SK-N-SH (cell line): ENCODE data around the gene CDK8. TPM values are rescaled to one million over a fixed set of nuclear protein-coding genes. Genes with fewer than 3 reads are reported as not detected.

Experiments
- CTCF ChIA-PET: fragments of 300-600, 350-600 bp; formaldehyde crosslinking; extraction: SDS; loops from one replicate; lab custom pipeline; 2021; lab: Yijun Ruan, JAX
- POLR2A ChIA-PET: fragments of 350-600 bp; sonication (Branson Sonifier 250); formaldehyde crosslinking; extraction: SDS; loops from one replicate; lab custom pipeline; 2020; ENCODE audit warnings: antibody characterized with exemption, inconsistent platforms; lab: Yijun Ruan, JAX
- DNase-seq: peaks from one replicate; pipeline ENCODE4 v3.0.0; 2012
- H2AFZ ChIP-seq: fragments of 200-600 bp; sonication (generic); 2 replicates; pipeline ENCODE4 v1.8.1; 2016; ENCODE audit warnings: antibody characterized with exemption, mild to moderate bottlenecking, low read depth
- H3F3A ChIP-seq: fragments of 200-600 bp; sonication (generic); replicated peaks from 2 replicates; pipeline ENCODE3; 2016; ENCODE audit warnings: antibody characterized with exemption, mild to moderate bottlenecking; ENCODE audit not compliant: insufficient read depth
- H3K27ac ChIP-seq, 2 experiments: fragments of 200-500 bp in 1 of 2; fragments of 200-600 bp in 1 of 2; sonication (Bioruptor generic) in 1 of 2; sonication (generic), shearing (Covaris generic) in 1 of 2; 2 replicates each; pipeline versions ENCODE4 v1.5.1 to v1.6.1; 2014 to 2016; ENCODE audit warnings: low read depth in 2 of 2, inconsistent platforms in 1 of 2, low read length in 1 of 2, mild to moderate bottlenecking in 1 of 2, mixed read lengths in 1 of 2
- H3K27me3 ChIP-seq: fragments of 200-600 bp; sonication (generic), shearing (Covaris generic); 2 replicates; pipeline ENCODE4 v1.6.1; 2016; ENCODE audit warnings: mixed run types; ENCODE audit not compliant: insufficient read depth
- H3K36me3 ChIP-seq, 2 experiments: fragments of 200-500 bp in 1 of 2; fragments of 200-600 bp in 1 of 2; sonication (Bioruptor generic) in 1 of 2; sonication (generic) in 1 of 2; replicated peaks in 1 of 2; 2 replicates each; pipeline versions ENCODE3 to v1.5.1; 2014 to 2016; ENCODE audit warnings: low read length in 1 of 2, mild to moderate bottlenecking in 1 of 2; ENCODE audit not compliant: insufficient read depth in 2 of 2, control insufficient read depth in 1 of 2
- H3K4me1 ChIP-seq, 2 experiments: fragments of 200-500 bp in 1 of 2; fragments of 200-600 bp in 1 of 2; sonication (Bioruptor generic) in 1 of 2; sonication (generic), shearing (Covaris generic) in 1 of 2; 2 replicates each; pipeline versions ENCODE4 v1.5.1 to v1.6.1; 2014 to 2016; ENCODE audit warnings: low read depth in 1 of 2, low read length in 1 of 2, mixed run types in 1 of 2; ENCODE audit not compliant: insufficient read depth in 2 of 2, control insufficient read depth in 1 of 2
- H3K4me2 ChIP-seq: fragments of 200-600 bp; sonication (generic), shearing (Covaris generic); 2 replicates; pipeline ENCODE4 v1.6.1; 2017; ENCODE audit warnings: mixed run types
- H3K4me3 ChIP-seq, 2 experiments: fragments of 200-500 bp in 1 of 2; fragments of 200-600 bp in 1 of 2; sonication (Bioruptor generic) in 1 of 2; sonication (generic), shearing (Covaris generic) in 1 of 2; 2 replicates each; pipeline versions ENCODE4 v1.5.1 to v1.8.1; 2014 to 2016; ENCODE audit warnings: low read depth in 2 of 2, inconsistent platforms in 1 of 2, low read length in 1 of 2, mild to moderate bottlenecking in 1 of 2, mixed read lengths in 1 of 2, moderate library complexity in 1 of 2
- H3K79me2 ChIP-seq: fragments of 200-600 bp; sonication (generic); 2 replicates; pipeline ENCODE4 v1.8.1; 2017; ENCODE audit warnings: mild to moderate bottlenecking; ENCODE audit not compliant: insufficient read depth
- H3K9ac ChIP-seq: fragments of 200-600 bp; sonication (generic); 2 replicates; pipeline ENCODE4 v1.6.1; 2017; ENCODE audit warnings: mixed run types
- H3K9me2 ChIP-seq: fragments of 200-600 bp; sonication (generic); 2 replicates; pipeline ENCODE4 v1.6.1; 2017; ENCODE audit warnings: mixed run types
- H3K9me3 ChIP-seq: fragments of 200-600 bp; sonication (generic); 2 replicates; pipeline ENCODE4 v1.6.1; 2017; ENCODE audit warnings: mixed run types, mild to moderate bottlenecking, moderate library complexity
- H4K20me1 ChIP-seq: fragments of 200-600 bp; sonication (generic); 2 replicates; pipeline ENCODE4 v1.6.1; 2017; ENCODE audit warnings: mild to moderate bottlenecking, mixed run types; ENCODE audit not compliant: insufficient read depth
- FOXJ3 ChIP-seq: sonication (generic); formaldehyde crosslinking; IDR thresholded peaks from 2 replicates; pipeline ENCODE4 v1.5.1; 2020; ENCODE audit warnings: mild to moderate bottlenecking, missing genetic modification reagents
- MEF2A ChIP-seq: IDR thresholded peaks from 2 replicates; pipeline ENCODE4 v1.4.0; 2012; ENCODE audit warnings: low read depth, borderline replicate concordance
- NFIC ChIP-seq: IDR thresholded peaks from 2 replicates; pipeline ENCODE4 v1.4.0; 2012; ENCODE audit warnings: borderline replicate concordance
- NRF1 ChIP-seq: IDR thresholded peaks from 2 replicates; pipeline ENCODE4 v1.6.1; 2012; ENCODE audit warnings: low read depth, mild to moderate bottlenecking, low read length
- PBX3 ChIP-seq: IDR thresholded peaks from 2 replicates; pipeline ENCODE4; 2012
- RAD21 ChIP-seq: IDR thresholded peaks from 2 replicates; pipeline ENCODE4 v1.6.1; 2012; ENCODE audit warnings: mild to moderate bottlenecking, low read length
- RCOR1 ChIP-seq: fragments of 150-350 bp; IDR thresholded peaks from 2 replicates; pipeline ENCODE4 v1.6.1; 2017; ENCODE audit warnings: antibody characterized with exemption, low read length
- RFX5 ChIP-seq: IDR thresholded peaks from 2 replicates; pipeline ENCODE4 v1.6.1; 2012; ENCODE audit warnings: mild to moderate bottlenecking, improper control_type of control experiment, low read length
- RXRA ChIP-seq: IDR thresholded peaks from 2 replicates; pipeline ENCODE4 v1.4.0; 2012; ENCODE audit warnings: low read depth, mild to moderate bottlenecking, borderline replicate concordance
- SIN3A ChIP-seq: IDR thresholded peaks from 2 replicates; pipeline ENCODE4 v1.6.1; 2012; ENCODE audit warnings: low read depth, mild to moderate bottlenecking, low read length, moderate library complexity, borderline replicate concordance
- SMC3 ChIP-seq: IDR thresholded peaks from 2 replicates; pipeline ENCODE4 v1.6.1; 2012; ENCODE audit warnings: low read depth, low read length, improper control_type of control experiment
- TCF12 ChIP-seq: IDR thresholded peaks from 2 replicates; pipeline ENCODE4 v1.4.0; 2012
- USF1 ChIP-seq: IDR thresholded peaks from 2 replicates; pipeline ENCODE4 v1.4.0; 2012; ENCODE audit warnings: low read depth, borderline replicate concordance
- YY1 ChIP-seq: IDR thresholded peaks from 2 replicates; pipeline ENCODE4 v1.4.0; 2012; ENCODE audit warnings: low read depth, mild to moderate bottlenecking
- WGBS: methylation state at CpG from one replicate; pipeline ENCODE4 v1.1.6; 2017; ENCODE audit warnings: low lambda C conversion rate; 5-methylcytosine and 5-hydroxymethylcytosine counted together
- polyA plus RNA-seq, 3 experiments: library from polyadenylated mRNA; depleted of rRNA; stranded (reverse); fragments of >200 nt; gene quantifications; 2 replicates each; pipeline ENCODE4 v1.2.3, GENCODE V29; 2012
- TF ChIP-seq, protein P1 (sequence below): IDR thresholded peaks from 2 replicates; pipeline ENCODE4 v1.4.0; 2012; ENCODE audit warnings: low read depth, borderline replicate concordance
- TF ChIP-seq, protein P2 (sequence below): IDR thresholded peaks from 2 replicates; pipeline ENCODE4 v1.4.0; 2012; ENCODE audit warnings: low read depth
- TF ChIP-seq, protein P3 (sequence below): fragments of 150-350 bp; IDR thresholded peaks from 2 replicates; pipeline ENCODE4 v1.6.1; 2017; ENCODE audit warnings: antibody characterized with exemption, low read length, low read depth, borderline replicate concordance

Gene CDK8
- polyA plus RNA-seq, 1 of the 3 experiments (the other 2 are of a cell fraction), result 10.1 TPM

DNA sequence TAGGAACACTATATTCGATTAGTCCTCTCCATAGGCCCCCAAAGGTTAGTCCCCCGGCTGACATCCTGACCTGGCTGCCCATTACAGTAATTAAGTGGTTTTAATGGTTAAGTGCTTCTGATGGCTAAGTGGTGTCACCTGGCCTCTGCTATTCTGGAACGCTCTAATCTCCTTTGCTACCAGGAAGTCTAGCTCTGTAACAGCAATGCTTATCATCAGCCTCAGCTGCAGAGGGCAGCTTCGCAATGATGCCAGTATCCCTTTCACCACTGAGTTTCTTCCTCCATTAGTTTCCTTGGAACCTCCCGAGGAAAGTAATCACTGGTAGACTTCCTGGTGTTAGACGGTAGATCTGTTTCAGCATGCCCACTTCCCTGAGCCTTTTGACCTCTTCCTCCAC is 23.2 kb upstream of the CDK8 start:
- Histone ChIP-seq H3K79me2 (no peaks in the 10 kb centered on the region), H3K4me2 (no peak overlapping the region), H3K27ac (no peak overlapping the region; a peak in 1 of 4 replicates), H3F3A (no peaks in the 10 kb centered on the region), H3K4me1 (peaks cover 0 to 10% of the 10 kb centered on the region in 2 experiments; a peak in 1 of 4 replicates), H4K20me1 (no peaks in the 10 kb centered on the region), H3K9me3 (no peaks in the 10 kb centered on the region), H3K36me3 (no peaks in the 10 kb centered on the region), H3K9me2 (no peaks in the 10 kb centered on the region), H3K9ac (no peak overlapping the region), H3K27me3 (no peaks in the 10 kb centered on the region), H3K4me3 (no peak overlapping the region)
- 73% methylated on average over 6 of the region's 6 CpGs for WGBS
- POLR2A ChIA-PET, result no interaction called here
- TF ChIP-seq TCF12 (no peak), MEF2A (no peak), USF1 (no peak), SMC3 (no peak), RCOR1 (no peak), PBX3 (no peak), YY1 (no peak), RAD21 (no peak), SIN3A (no peak), FOXJ3 (no peak), NRF1 (no peak), RFX5 (no peak), RXRA (no peak), NFIC (no peak)
- TF ChIP-seq, protein P1, sequence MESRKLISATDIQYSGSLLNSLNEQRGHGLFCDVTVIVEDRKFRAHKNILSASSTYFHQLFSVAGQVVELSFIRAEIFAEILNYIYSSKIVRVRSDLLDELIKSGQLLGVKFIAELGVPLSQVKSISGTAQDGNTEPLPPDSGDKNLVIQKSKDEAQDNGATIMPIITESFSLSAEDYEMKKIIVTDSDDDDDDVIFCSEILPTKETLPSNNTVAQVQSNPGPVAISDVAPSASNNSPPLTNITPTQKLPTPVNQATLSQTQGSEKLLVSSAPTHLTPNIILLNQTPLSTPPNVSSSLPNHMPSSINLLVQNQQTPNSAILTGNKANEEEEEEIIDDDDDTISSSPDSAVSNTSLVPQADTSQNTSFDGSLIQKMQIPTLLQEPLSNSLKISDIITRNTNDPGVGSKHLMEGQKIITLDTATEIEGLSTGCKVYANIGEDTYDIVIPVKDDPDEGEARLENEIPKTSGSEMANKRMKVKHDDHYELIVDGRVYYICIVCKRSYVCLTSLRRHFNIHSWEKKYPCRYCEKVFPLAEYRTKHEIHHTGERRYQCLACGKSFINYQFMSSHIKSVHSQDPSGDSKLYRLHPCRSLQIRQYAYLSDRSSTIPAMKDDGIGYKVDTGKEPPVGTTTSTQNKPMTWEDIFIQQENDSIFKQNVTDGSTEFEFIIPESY, result no peak
- TF ChIP-seq, protein P2, sequence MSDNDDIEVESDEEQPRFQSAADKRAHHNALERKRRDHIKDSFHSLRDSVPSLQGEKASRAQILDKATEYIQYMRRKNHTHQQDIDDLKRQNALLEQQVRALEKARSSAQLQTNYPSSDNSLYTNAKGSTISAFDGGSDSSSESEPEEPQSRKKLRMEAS, result no peak
- TF ChIP-seq, protein P3, sequence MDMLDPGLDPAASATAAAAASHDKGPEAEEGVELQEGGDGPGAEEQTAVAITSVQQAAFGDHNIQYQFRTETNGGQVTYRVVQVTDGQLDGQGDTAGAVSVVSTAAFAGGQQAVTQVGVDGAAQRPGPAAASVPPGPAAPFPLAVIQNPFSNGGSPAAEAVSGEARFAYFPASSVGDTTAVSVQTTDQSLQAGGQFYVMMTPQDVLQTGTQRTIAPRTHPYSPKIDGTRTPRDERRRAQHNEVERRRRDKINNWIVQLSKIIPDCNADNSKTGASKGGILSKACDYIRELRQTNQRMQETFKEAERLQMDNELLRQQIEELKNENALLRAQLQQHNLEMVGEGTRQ, result no peak
- TF ChIP-seq, all 33 proteins: peak for 0
- no peak overlapping the region for H2AFZ ChIP-seq
- CTCF ChIA-PET, result interaction anchor here (0.8 to 1.0 kb wide), 2 partner anchors 23 to 266 kb away, joined by 3 read pairs; no protein-coding TSS in a partner anchor
- peak; percentile 42 for DNase-seq
